GM19239 (cell line): Measurements from ENCODE around the gene GLIS1.

ENCODE experiments used
- DNase-seq: peaks from one replicate; pipeline ENCODE4 v3.0.0; 2011; ENCODE audit warnings: low spot score; ENCODE audit not compliant: insufficient read length
- FAIRE-seq: peaks from 2 replicates; lab custom pipeline; 2011; peaks lifted over from hg19 to GRCh38; lab: Jason Lieb, UNC

The GLIS1 gene

GRCh38 chr1:53543778-53544695, 194.9 kb downstream of the GLIS1 start:
- FAIRE-seq, result no peak

GRCh38 chr1:53543130-53543777, 195.7 kb downstream of the GLIS1 start:
- no peak for DNase-seq
- no peak for FAIRE-seq

More at GRCh38 chr1:53543778-53544695, 194.9 kb downstream of the GLIS1 start:
- no peak for DNase-seq

- DNase-seq (no peak), FAIRE-seq (no peak)
These were observed 196.4 kb downstream of the GLIS1 start for GRCh38 chr1:53542551-53542950.

- DNase-seq (no peak), FAIRE-seq (no peak)
These were observed 197.0 kb downstream of the GLIS1 start for GRCh38 chr1:53541761-53542550.

GRCh38 chr1:53541263-53541625, 197.7 kb downstream of the GLIS1 start:
- FAIRE-seq (no peak), DNase-seq (no peak)

- DNase-seq, result no peak
- no peak for FAIRE-seq
These were observed 198.2 kb downstream of the GLIS1 start for GRCh38 chr1:53540604-53541262.

- DNase-seq (no peak), FAIRE-seq (no peak)
These were observed 199.0 kb downstream of the GLIS1 start for GRCh38 chr1:53539711-53540603.

- no peak for FAIRE-seq
These were observed 199.7 kb downstream of the GLIS1 start for GRCh38 chr1:53539226-53539625.

GRCh38 chr1:53536606-53537005, 202.4 kb downstream of the GLIS1 start:
- FAIRE-seq (no peak), DNase-seq (no peak)

More at GRCh38 chr1:53539226-53539625, 199.7 kb downstream of the GLIS1 start:
- DNase-seq, result no peak

GRCh38 chr1:53535846-53536245, 203.1 kb downstream of the GLIS1 start:
- FAIRE-seq (no peak), DNase-seq (no peak)

- DNase-seq (no peak), FAIRE-seq (no peak)
These were observed 203.7 kb downstream of the GLIS1 start for GRCh38 chr1:53535226-53535625.

- DNase-seq (no peak), FAIRE-seq (no peak)
These were observed 206.1 kb downstream of the GLIS1 start for GRCh38 chr1:53532912-53533311.

- no peak for DNase-seq
- FAIRE-seq, result no peak
These were observed 206.6 kb downstream of the GLIS1 start for GRCh38 chr1:53532377-53532776.

- DNase-seq, result no peak
- FAIRE-seq, result no peak
These were observed 208.4 kb downstream of the GLIS1 start for GRCh38 chr1:53530550-53530949.

- no peak for FAIRE-seq
- no peak for DNase-seq
These were observed 209.4 kb downstream of the GLIS1 start for GRCh38 chr1:53529555-53529954.

GRCh38 chr1:53527368-53527767, 211.6 kb downstream of the GLIS1 start:
- FAIRE-seq (no peak), DNase-seq (no peak)

GRCh38 chr1:53526451-53527101, 212.4 kb downstream of the GLIS1 start:
- DNase-seq (no peak), FAIRE-seq (no peak)

- DNase-seq, result no peak
- no peak for FAIRE-seq
These were observed 213.4 kb downstream of the GLIS1 start for GRCh38 chr1:53525595-53525994.
